Cortex of kidney (tissue), 1 donor: ENCODE measurements around the gene SUCLA2.
"Not testable (repeated sequence)": the region's sequence is repeated elsewhere in the genome, so short reads cannot be mapped to it uniquely, and the experiment has no call there.

Experiments used
- DNase-seq: peaks from one replicate; lab custom pipeline; 2025; lab: John Stamatoyannopoulos, UW

SUCLA2 gene

GRCh38 chr13:47991859-47992258, 9.2 kb downstream of the SUCLA2 start:
- DNase-seq = no peak

- DNase-seq = no peak
Measured at GRCh38 chr13:47990920-47991466, 10.1 kb downstream of the SUCLA2 start.

- DNase-seq = no peak
Measured at GRCh38 chr13:47990427-47990826, 10.6 kb downstream of the SUCLA2 start.

GRCh38 chr13:47983070-47983469, 18.0 kb downstream of the SUCLA2 start:
- DNase-seq = no peak

GRCh38 chr13:47976325-47976724, 24.7 kb downstream of the SUCLA2 start:
- DNase-seq = no peak

GRCh38 chr13:47964863-47965262, 36.2 kb downstream of the SUCLA2 start:
- no peak for DNase-seq

- DNase-seq = no peak
Measured at GRCh38 chr13:47962237-47962636, 38.8 kb downstream of the SUCLA2 start.

- DNase-seq = no peak
Measured at GRCh38 chr13:47959468-47960247, 41.4 kb downstream of the SUCLA2 start.

GRCh38 chr13:47957073-47957472, 44.0 kb downstream of the SUCLA2 start:
- DNase-seq = no peak

GRCh38 chr13:47955836-47956235, 45.2 kb downstream of the SUCLA2 start:
- no peak for DNase-seq

GRCh38 chr13:47949799-47950198, 51.3 kb downstream of the SUCLA2 start:
- DNase-seq = no peak

- no peak for DNase-seq
Measured at GRCh38 chr13:47945738-47946137, 55.3 kb downstream of the SUCLA2 start.

- DNase-seq = not testable (repeated sequence)
Measured at GRCh38 chr13:47945146-47945545, 55.9 kb downstream of the SUCLA2 start.

GRCh38 chr13:47934371-47934770, 66.7 kb downstream of the SUCLA2 start:
- DNase-seq = no peak

- DNase-seq = no peak
Measured at GRCh38 chr13:47932950-47933923, 67.8 kb downstream of the SUCLA2 start.

- DNase-seq = no peak
Measured at GRCh38 chr13:47930649-47931165, 70.4 kb downstream of the SUCLA2 start.

GRCh38 chr13:47929156-47929555, 71.9 kb downstream of the SUCLA2 start:
- DNase-seq = no peak

- no peak for DNase-seq
Measured at GRCh38 chr13:47917022-47917574, 84.0 kb downstream of the SUCLA2 start.

GRCh38 chr13:47908197-47908902, 92.7 kb downstream of the SUCLA2 start:
- no peak for DNase-seq

GRCh38 chr13:47904891-47905290, 96.2 kb downstream of the SUCLA2 start:
- no peak for DNase-seq

GRCh38 chr13:47904241-47904640, 96.8 kb downstream of the SUCLA2 start:
- no peak for DNase-seq
